HuH-7.5 (cell line): Measurements from ENCODE around the gene ADAMTS2.

ENCODE experiments used
- DNase-seq: peaks from one replicate; pipeline ENCODE4 v3.0.0; 2011; ENCODE audit warnings: low spot score

ADAMTS2 gene

GRCh38 chr5:179345433-179346321 lies at the start of gene ADAMTS2:
TSS of gene ADAMTS2 (minus strand) at chr5:179345461. CDS start at chr5:179345328, 133 bp downstream.
- no peak for DNase-seq

- no peak for DNase-seq
Observed at GRCh38 chr5:179393078-179393477, 47.8 kb upstream of the ADAMTS2 start.

GRCh38 chr5:179387151-179388110 lies 42.2 kb upstream of the ADAMTS2 start:
- DNase-seq: no peak

- DNase-seq: no peak
Observed at GRCh38 chr5:179385914-179386313, 40.7 kb upstream of the ADAMTS2 start.

GRCh38 chr5:179382486-179382885 lies 37.2 kb upstream of the ADAMTS2 start:
- DNase-seq: no peak

GRCh38 chr5:179381691-179382090 lies 36.4 kb upstream of the ADAMTS2 start:
- DNase-seq: no peak

- no peak for DNase-seq
Observed at GRCh38 chr5:179380211-179381035, 35.2 kb upstream of the ADAMTS2 start.

GRCh38 chr5:179379321-179379890 lies 34.1 kb upstream of the ADAMTS2 start:
- no peak for DNase-seq

- no peak for DNase-seq
Observed at GRCh38 chr5:179378441-179379271, 33.4 kb upstream of the ADAMTS2 start.

GRCh38 chr5:179378116-179378440 lies 32.8 kb upstream of the ADAMTS2 start:
- DNase-seq: no peak

- DNase-seq: no peak
Observed at GRCh38 chr5:179377421-179378115, 32.3 kb upstream of the ADAMTS2 start.

GRCh38 chr5:179376701-179377420 lies 31.6 kb upstream of the ADAMTS2 start:
- no peak for DNase-seq

GRCh38 chr5:179375831-179376365 lies 30.6 kb upstream of the ADAMTS2 start:
- no peak for DNase-seq

- no peak for DNase-seq
Observed at GRCh38 chr5:179375236-179375685, 30.0 kb upstream of the ADAMTS2 start.

GRCh38 chr5:179374506-179375235 lies 29.4 kb upstream of the ADAMTS2 start:
- DNase-seq: no peak

GRCh38 chr5:179373961-179374505 lies 28.8 kb upstream of the ADAMTS2 start:
- no peak for DNase-seq

GRCh38 chr5:179373101-179373934 lies 28.1 kb upstream of the ADAMTS2 start:
- no peak for DNase-seq
